BE2C (cell line): ENCODE measurements around the gene CALHM6.

Source experiments
- DNase-seq: peaks from one replicate; pipeline ENCODE4 v3.0.0-alpha.2; 2020
- H3K27me3 ChIP-seq: fragments of 250-450 bp; sonication (Bioruptor Pico); 2 replicates; pipeline ENCODE4 v1.5.1; 2020; ENCODE audit warnings: mild to moderate bottlenecking
- H3K36me3 ChIP-seq: fragments of 250-450 bp; sonication (Bioruptor Pico); 2 replicates; pipeline ENCODE4 v1.5.1; 2020; ENCODE audit warnings: mild to moderate bottlenecking
- H3K4me1 ChIP-seq: fragments of 250-450 bp; sonication (Bioruptor Pico); 2 replicates; pipeline ENCODE4 v1.5.1; 2020
- H3K4me3 ChIP-seq: 2 replicates; pipeline ENCODE4 v1.5.1; 2011; ENCODE audit warnings: low read depth, low read length
- H3K9me3 ChIP-seq: fragments of 250-450 bp; sonication (Bioruptor Pico); 2 replicates; pipeline ENCODE4 v1.5.1; 2020
- CTCF ChIP-seq: IDR thresholded peaks from 2 replicates; pipeline ENCODE4 v1.5.1; 2012; ENCODE audit warnings: mild to moderate bottlenecking, low read depth, low read length

The CALHM6 gene

DNA sequence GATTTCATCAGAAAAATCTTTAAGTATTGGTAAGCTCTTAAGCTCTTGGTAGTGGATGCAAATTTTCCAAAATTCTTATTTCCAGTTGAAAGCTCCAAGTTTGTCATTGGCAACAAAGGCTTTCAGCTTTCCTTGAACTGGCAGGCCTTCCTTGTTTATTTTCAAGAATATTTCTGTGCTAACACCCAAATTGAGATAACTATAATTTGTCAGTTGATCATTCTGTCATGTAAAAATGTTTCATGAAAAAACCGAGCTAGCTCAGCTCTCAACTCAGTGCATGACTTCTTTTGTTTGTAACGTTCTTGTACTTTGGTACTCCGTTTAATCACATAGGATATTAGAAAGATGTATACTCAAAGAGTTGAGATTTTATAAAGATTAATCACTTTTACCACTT, 38.9 kb upstream of the CALHM6 start:
- H3K4me1 ChIP-seq = no peaks in the 10 kb centered on the region
- no peaks in the 10 kb centered on the region for H3K9me3 ChIP-seq
- TF ChIP-seq CTCF = no peak
- no peaks in the 10 kb centered on the region for H3K36me3 ChIP-seq
- no peak for DNase-seq
- H3K27me3 ChIP-seq = no peaks in the 10 kb centered on the region
- no peak overlapping the region for H3K4me3 ChIP-seq

- TF ChIP-seq CTCF = no peak
- Histone ChIP-seq H3K4me1 (no peaks in the 10 kb centered on the region), H3K36me3 (no peaks in the 10 kb centered on the region), H3K4me3 (no peak overlapping the region), H3K9me3 (no peaks in the 10 kb centered on the region), H3K27me3 (no peaks in the 10 kb centered on the region)
- DNase-seq = no peak
Measured at GRCh38 chr6:116424001-116424400, 37.2 kb upstream of the CALHM6 start.

DNA sequence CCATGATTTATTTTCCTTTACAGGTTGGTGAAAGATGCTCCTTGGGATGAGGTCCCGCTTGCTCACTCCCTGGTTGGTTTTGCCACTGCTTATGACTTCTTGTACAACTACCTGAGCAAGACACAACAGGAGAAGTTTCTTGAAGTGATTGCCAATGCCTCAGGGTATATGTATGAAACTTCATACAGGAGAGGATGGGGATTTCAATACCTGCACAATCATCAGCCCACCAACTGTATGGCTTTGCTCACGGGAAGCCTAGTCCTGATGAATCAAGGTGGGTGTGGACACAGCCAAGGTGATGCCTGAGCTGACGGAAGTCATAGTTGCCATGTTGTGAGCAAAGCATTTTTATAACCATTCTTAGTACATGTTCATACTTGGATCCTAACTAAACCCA, 34.6 kb upstream of the CALHM6 start:
- Histone ChIP-seq H3K36me3 (no peaks in the 10 kb centered on the region), H3K9me3 (no peaks in the 10 kb centered on the region)
- no peak for TF ChIP-seq CTCF

GRCh38 chr6:116429111-116429510, 32.1 kb upstream of the CALHM6 start:
- Histone ChIP-seq H3K4me3 (no peak overlapping the region), H3K36me3 (no peaks in the 10 kb centered on the region), H3K27me3 (no peaks in the 10 kb centered on the region), H3K9me3 (no peaks in the 10 kb centered on the region), H3K4me1 (no peaks in the 10 kb centered on the region)
- no peak for DNase-seq
- no peak for TF ChIP-seq CTCF

More for the DNA sequence above, 34.6 kb upstream of the CALHM6 start:
- Histone ChIP-seq H3K27me3 (no peaks in the 10 kb centered on the region), H3K4me3 (no peak overlapping the region), H3K4me1 (no peaks in the 10 kb centered on the region)
- DNase-seq = no peak

DNA sequence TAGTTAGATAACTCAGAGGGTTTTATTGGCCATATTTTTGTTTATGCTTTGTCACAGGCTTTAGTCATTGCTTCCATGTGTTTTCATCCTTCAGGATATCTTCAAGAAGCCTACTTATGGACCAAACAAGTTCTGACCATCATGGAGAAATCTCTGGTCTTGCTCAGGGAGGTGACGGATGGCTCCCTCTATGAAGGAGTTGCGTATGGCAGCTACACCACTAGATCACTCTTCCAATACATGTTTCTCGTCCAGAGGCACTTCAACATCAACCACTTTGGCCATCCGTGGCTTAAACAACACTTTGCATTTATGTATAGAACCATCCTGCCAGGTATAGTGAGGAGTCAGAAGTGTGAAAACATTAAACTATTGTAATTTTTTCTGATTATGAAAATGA, 30.3 kb upstream of the CALHM6 start:
- H3K27me3 ChIP-seq = no peaks in the 10 kb centered on the region
- H3K4me3 ChIP-seq = no peak overlapping the region
- no peaks in the 10 kb centered on the region for H3K36me3 ChIP-seq
- H3K9me3 ChIP-seq = no peaks in the 10 kb centered on the region
- TF ChIP-seq CTCF = no peak
- no peaks in the 10 kb centered on the region for H3K4me1 ChIP-seq
- DNase-seq = no peak

DNA sequence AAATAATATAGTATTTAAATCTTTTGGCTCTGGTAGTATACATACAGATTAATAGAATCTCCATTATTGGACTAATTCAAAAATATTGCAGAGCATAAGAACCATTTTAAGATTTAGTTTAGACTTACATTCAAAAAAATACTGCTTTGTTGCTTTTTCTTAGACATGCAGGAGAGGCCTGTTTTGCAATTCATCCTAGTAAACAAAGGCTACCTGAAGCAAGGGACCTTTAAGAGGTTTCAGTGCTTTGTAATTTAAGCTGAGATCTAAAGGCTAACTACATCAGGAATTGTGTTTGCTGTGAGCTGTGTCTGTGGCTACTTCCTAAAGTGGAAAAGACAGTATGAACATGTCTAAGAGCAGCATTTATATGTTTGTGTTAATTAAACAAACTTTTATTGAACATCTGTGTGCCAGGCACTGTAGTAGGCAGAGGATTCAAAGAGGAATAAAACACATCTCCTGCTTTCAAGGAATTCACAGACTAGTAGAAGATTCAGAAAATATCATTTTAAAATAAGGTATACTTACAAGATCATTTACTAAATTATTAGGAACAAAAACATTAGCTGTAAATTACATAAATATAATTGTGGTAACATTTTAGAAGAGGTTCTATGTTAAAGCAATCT, 29.1 kb upstream of the CALHM6 start:
- DNase-seq = no peak
- no peak for TF ChIP-seq CTCF
- Histone ChIP-seq H3K27me3 (no peaks in the 10 kb centered on the region), H3K4me1 (no peaks in the 10 kb centered on the region), H3K9me3 (no peaks in the 10 kb centered on the region), H3K36me3 (no peaks in the 10 kb centered on the region), H3K4me3 (no peak overlapping the region)
